Stimulated activated CD4-positive, alpha-beta T cell treated with anti-CD3 and anti-CD28 coated beads, TNF-alpha, amount 100 ng/mL, for 4 hours (primary cell): ENCODE results near the gene NEU2.
"Not testable (repeated sequence)": the region's sequence is repeated elsewhere in the genome, so short reads cannot be mapped to it uniquely, and the experiment has no call there.

Source experiments
- DNase-seq, 3 experiments: peaks; one replicate each; pipeline ENCODE4 v3.0.0-alpha.2; 2020; ENCODE audit warnings: low read depth in 3 of 3

The NEU2 gene

GRCh38 chr2:233034091-233034882 lies 1.8 kb downstream of the NEU2 start:
- no peak for DNase-seq

GRCh38 chr2:233035426-233036161 lies 3.1 kb downstream of the NEU2 start:
- DNase-seq: no peak

- no peak for DNase-seq
Measured at GRCh38 chr2:233036162-233036838, 3.8 kb downstream of the NEU2 start.

GRCh38 chr2:233037078-233037477 lies 4.6 kb downstream of the NEU2 start:
- no peak for DNase-seq

- DNase-seq: no peak
Measured at GRCh38 chr2:233039212-233039845, 6.9 kb downstream of the NEU2 start.

- DNase-seq: no peak
Measured at GRCh38 chr2:233039846-233040530, 7.5 kb downstream of the NEU2 start.

GRCh38 chr2:233040571-233040970 lies 8.1 kb downstream of the NEU2 start:
- no peak for DNase-seq

GRCh38 chr2:233041722-233042323 lies 9.4 kb downstream of the NEU2 start:
- no peak for DNase-seq

- DNase-seq: no peak
Measured at GRCh38 chr2:233042549-233042948, 10.1 kb downstream of the NEU2 start.

GRCh38 chr2:233044974-233045605 lies 12.6 kb downstream of the NEU2 start:
- DNase-seq: no peak

- no peak for DNase-seq
Measured at GRCh38 chr2:233047206-233047605, 14.7 kb downstream of the NEU2 start.

GRCh38 chr2:233047667-233048066 lies 15.2 kb downstream of the NEU2 start:
- DNase-seq: no peak

GRCh38 chr2:233048569-233049193 lies 16.2 kb downstream of the NEU2 start:
- no peak for DNase-seq

- no peak for DNase-seq
Measured at GRCh38 chr2:233049194-233049761, 16.8 kb downstream of the NEU2 start.

GRCh38 chr2:233051241-233052149 lies 19.0 kb downstream of the NEU2 start:
- no peak for DNase-seq

- not testable (repeated sequence) for DNase-seq
Measured at GRCh38 chr2:233052517-233052916, 20.0 kb downstream of the NEU2 start.

- peak; percentile 49 to 66 (median 55) for DNase-seq
Measured at GRCh38 chr2:233053928-233054784, 21.7 kb downstream of the NEU2 start.

- DNase-seq: no peak
Measured at GRCh38 chr2:233055362-233055761, 22.9 kb downstream of the NEU2 start.
